HepG2 (cell line): ENCODE results near the gene KBTBD2. TPM values are rescaled to one million over a fixed set of nuclear protein-coding genes. Genes with fewer than 3 reads are reported as not detected.

Experiments used
- AKAP8 ChIP-seq: sonication (generic); formaldehyde crosslinking; IDR thresholded peaks from 2 replicates; pipeline ENCODE4 v1.5.1; 2020; ENCODE audit warnings: mild to moderate bottlenecking, missing genetic modification reagents
- ARID3A ChIP-seq: IDR thresholded peaks from 2 replicates; pipeline ENCODE4 v1.6.1; 2012; ENCODE audit warnings: low read depth, low read length, improper control_type of control experiment
- CBX5 ChIP-seq: sonication (generic); formaldehyde crosslinking; IDR thresholded peaks from 2 replicates; pipeline ENCODE4 v1.4.0; 2020; ENCODE audit warnings: missing genetic modification reagents, borderline replicate concordance
- CHCHD3 ChIP-seq: sonication (generic); formaldehyde crosslinking; IDR thresholded peaks from 2 replicates; pipeline ENCODE4 v1.8.0; 2022; ENCODE audit warnings: mild to moderate bottlenecking, missing genetic modification reagents, moderate library complexity
- DPF2 ChIP-seq: sonication (generic); formaldehyde crosslinking; IDR thresholded peaks from 2 replicates; pipeline ENCODE4 v1.4.0; 2020; ENCODE audit warnings: mild to moderate bottlenecking, low read depth, missing genetic modification reagents, borderline replicate concordance
- ELF1 ChIP-seq: sonication (generic); formaldehyde crosslinking; IDR thresholded peaks from 2 replicates; pipeline ENCODE4 v1.4.0; 2020; ENCODE audit warnings: missing genetic modification reagents
- HDAC1 ChIP-seq: sonication (generic); formaldehyde crosslinking; IDR thresholded peaks from 2 replicates; pipeline ENCODE4 v1.5.1; 2020; ENCODE audit warnings: mild to moderate bottlenecking, missing genetic modification reagents
- HNRNPK ChIP-seq: fragments of 200-400 bp; formaldehyde crosslinking; IDR thresholded peaks from 2 replicates; pipeline ENCODE4 v1.6.1; 2018; ENCODE audit warnings: low read length, low read depth, moderate library complexity, mild to moderate bottlenecking; ENCODE audit not compliant: poor library complexity, severe bottlenecking
- KLF12 ChIP-seq: sonication (generic); formaldehyde crosslinking; IDR thresholded peaks from 2 replicates; pipeline ENCODE4 v1.4.0; 2020; ENCODE audit warnings: missing genetic modification reagents, borderline replicate concordance
- LRRFIP1 ChIP-seq: sonication (generic); formaldehyde crosslinking; conservative IDR thresholded peaks from 2 replicates; pipeline ENCODE4 v1.4.0; 2020; ENCODE audit warnings: missing genetic modification reagents
- MBD4 ChIP-seq: IDR thresholded peaks from 2 replicates; pipeline ENCODE4 v1.6.1; 2012; ENCODE audit warnings: low read length, inconsistent platforms, borderline replicate concordance
- PAWR ChIP-seq: sonication (generic); formaldehyde crosslinking; IDR thresholded peaks from 2 replicates; pipeline ENCODE4 v1.4.0; 2020; ENCODE audit warnings: missing genetic modification reagents, mild to moderate bottlenecking, borderline replicate concordance
- SMARCC2 ChIP-seq: fragments of 450-650 bp; IDR thresholded peaks from 2 replicates; pipeline ENCODE4 v1.6.1; 2017; ENCODE audit warnings: antibody characterized with exemption, mild to moderate bottlenecking
- TGIF2 ChIP-seq: IDR thresholded peaks from 2 replicates; pipeline ENCODE4 v1.6.1; 2016; ENCODE audit warnings: control low read depth, missing compliant biosample characterization
- ZBTB7B ChIP-seq: sonication (generic); formaldehyde crosslinking; IDR thresholded peaks from 2 replicates; pipeline ENCODE4 v1.4.0; 2020; ENCODE audit warnings: missing genetic modification reagents
- ZNF382 ChIP-seq: sonication (generic); formaldehyde crosslinking; IDR thresholded peaks from 2 replicates; pipeline ENCODE4 v1.5.0; 2020; ENCODE audit warnings: missing genetic modification reagents, mild to moderate bottlenecking, borderline replicate concordance
- ZNF503 ChIP-seq: sonication (generic); formaldehyde crosslinking; IDR thresholded peaks from 2 replicates; pipeline ENCODE4 v1.4.0; 2020; ENCODE audit warnings: missing genetic modification reagents
- ZNF574 ChIP-seq: sonication (generic); formaldehyde crosslinking; IDR thresholded peaks from 2 replicates; pipeline ENCODE4 v1.4.0; 2020; ENCODE audit warnings: missing genetic modification reagents
- ZNF674 ChIP-seq: sonication (generic); formaldehyde crosslinking; IDR thresholded peaks from 2 replicates; pipeline ENCODE4 v1.5.0; 2020; ENCODE audit warnings: low read depth, mild to moderate bottlenecking, missing genetic modification reagents
- ZNF841 ChIP-seq: sonication (generic); formaldehyde crosslinking; IDR thresholded peaks from 2 replicates; pipeline ENCODE4 v1.8.1; 2023; ENCODE audit warnings: missing genetic modification reagents, borderline replicate concordance
- ZSCAN22 ChIP-seq: sonication (generic); formaldehyde crosslinking; IDR thresholded peaks from 2 replicates; pipeline ENCODE4 v1.4.0; 2020; ENCODE audit warnings: mild to moderate bottlenecking, missing genetic modification reagents
- polyA plus RNA-seq, 8 experiments: library from polyadenylated mRNA; depleted of rRNA in 3 of 8; stranded (reverse) in 7 of 8; unstranded in 1 of 8; fragments of >200 nt; fragmentation: Illumina TruSeq in 4 of 8; extraction: Trizol in 4 of 8; gene quantifications; 2 replicates each; pipeline versions ENCODE4 v1.2.1 to v1.2.3, GENCODE V29; 2011 to 2016; ENCODE audit warnings: low read depth in 4 of 8, missing spikeins in 1 of 8, mixed read lengths in 1 of 8; ENCODE audit not compliant: insufficient read depth in 1 of 8
- total RNA-seq, 5 experiments: library from RNA; depleted of rRNA; stranded (reverse); fragments of >200 nt; fragmentation: Illumina TruSeq; extraction: Trizol; gene quantifications; 2 replicates each; pipeline ENCODE4 v1.2.3, GENCODE V29; 2016; ENCODE audit warnings: low read depth in 1 of 5

Gene KBTBD2
- total and polyA plus RNA-seq, 2 of the 13 experiments (the other 11 are each of a cell fraction or from before 2014, with no cell fraction given), result 24.0 to 25.2 TPM

- TF ChIP-seq ZNF574 (CRISPR knock-in tag), result peak; percentile 77
- TF ChIP-seq HNRNPK, result peak; percentile 4
- no peak for TF ChIP-seq AKAP8 (CRISPR knock-in tag)
- peak; percentile 65; the same call in 1 of the 2 replicates for TF ChIP-seq ZBTB7B (CRISPR knock-in tag)
- 0 out of 2 replicates have a peak, but pooled peaks have one; percentile 20 for TF ChIP-seq TGIF2 (CRISPR knock-in tag)
- TF ChIP-seq ZSCAN22 (CRISPR knock-in tag), result no peak
- no peak for TF ChIP-seq SMARCC2
- TF ChIP-seq KLF12 (CRISPR knock-in tag), result 0 out of 2 replicates have a peak, but pooled peaks have one; percentile 44
- peak; percentile 81 for TF ChIP-seq HDAC1 (CRISPR knock-in tag)
- no peak for TF ChIP-seq ZNF841 (CRISPR knock-in tag)
- no peak for TF ChIP-seq CBX5
- TF ChIP-seq CHCHD3 (CRISPR knock-in tag), result no peak
- no peak for TF ChIP-seq ZNF382 (CRISPR knock-in tag)
- TF ChIP-seq ZNF503 (CRISPR knock-in tag), result 0 out of 2 replicates have a peak, but pooled peaks have one; percentile 58
- TF ChIP-seq LRRFIP1, result no peak
- no peak for TF ChIP-seq MBD4
- TF ChIP-seq PAWR, result no peak
- no peak for TF ChIP-seq ZNF674 (CRISPR knock-in tag)
- peak; percentile 79 for TF ChIP-seq ELF1
- TF ChIP-seq DPF2 (CRISPR knock-in tag), result no peak
- TF ChIP-seq ARID3A, result no peak
Measured at GRCh38 chr7:32891800-32892520, 400 bp upstream of the KBTBD2 start (continued).
